ENCODE results near the gene ERCC6.

Gene ERCC6

DNA sequence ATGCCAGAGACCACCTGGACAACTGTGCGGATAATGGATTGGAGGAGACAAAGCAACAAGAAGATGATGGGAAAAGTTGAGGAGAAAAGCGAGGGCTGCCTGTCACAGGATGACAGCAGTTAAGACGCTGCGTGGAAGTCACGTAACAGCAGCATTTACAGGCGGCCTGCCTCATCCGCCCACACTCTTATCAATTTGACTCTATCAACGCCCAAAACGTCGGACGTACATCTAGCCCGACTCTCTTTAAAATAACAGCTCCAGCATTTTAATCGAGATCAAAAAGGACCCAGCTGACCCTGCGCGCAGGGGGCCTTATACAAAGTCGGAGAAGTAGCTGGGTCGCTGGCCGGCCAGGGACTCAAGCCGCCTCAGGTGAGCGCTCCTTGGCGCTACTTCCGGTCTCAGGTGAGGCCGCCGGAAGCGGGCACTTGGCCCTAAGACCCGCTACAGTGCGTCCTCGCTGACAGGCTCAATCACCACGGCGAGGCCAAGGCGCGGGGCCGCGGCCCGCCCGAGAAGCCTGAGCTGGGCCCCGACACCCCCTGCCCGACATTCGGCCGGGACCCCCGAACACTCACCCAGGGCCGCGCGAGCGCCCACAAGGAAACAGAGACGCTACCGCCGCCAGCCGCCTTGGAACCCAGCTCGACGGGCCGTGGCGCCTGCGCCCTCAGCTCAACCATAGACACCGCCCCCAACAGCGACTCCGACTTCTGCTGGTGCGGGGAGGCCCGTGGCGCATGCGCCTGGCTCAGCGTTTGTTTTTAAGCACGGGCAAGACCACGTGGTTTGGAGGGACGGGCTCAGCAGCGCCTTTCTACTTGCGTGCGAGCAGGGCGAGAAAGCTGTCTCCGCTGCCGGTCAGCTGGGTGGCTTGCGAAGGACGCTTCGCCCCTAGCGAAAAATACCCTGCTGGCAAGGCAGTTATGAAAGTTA lies at the start of gene ERCC6:
TSS of gene ERCC6 (minus strand) at position 741 of the 939 bp plus-strand sequence.
- in situ Hi-C loops (cut with MboI; ENCODE audit: low pct_unique_long_range_greater_than_20kb, low sequenced_read_pairs, unreplicated experiment): no loop called here
- TF ChIP-seq, protein P1, sequence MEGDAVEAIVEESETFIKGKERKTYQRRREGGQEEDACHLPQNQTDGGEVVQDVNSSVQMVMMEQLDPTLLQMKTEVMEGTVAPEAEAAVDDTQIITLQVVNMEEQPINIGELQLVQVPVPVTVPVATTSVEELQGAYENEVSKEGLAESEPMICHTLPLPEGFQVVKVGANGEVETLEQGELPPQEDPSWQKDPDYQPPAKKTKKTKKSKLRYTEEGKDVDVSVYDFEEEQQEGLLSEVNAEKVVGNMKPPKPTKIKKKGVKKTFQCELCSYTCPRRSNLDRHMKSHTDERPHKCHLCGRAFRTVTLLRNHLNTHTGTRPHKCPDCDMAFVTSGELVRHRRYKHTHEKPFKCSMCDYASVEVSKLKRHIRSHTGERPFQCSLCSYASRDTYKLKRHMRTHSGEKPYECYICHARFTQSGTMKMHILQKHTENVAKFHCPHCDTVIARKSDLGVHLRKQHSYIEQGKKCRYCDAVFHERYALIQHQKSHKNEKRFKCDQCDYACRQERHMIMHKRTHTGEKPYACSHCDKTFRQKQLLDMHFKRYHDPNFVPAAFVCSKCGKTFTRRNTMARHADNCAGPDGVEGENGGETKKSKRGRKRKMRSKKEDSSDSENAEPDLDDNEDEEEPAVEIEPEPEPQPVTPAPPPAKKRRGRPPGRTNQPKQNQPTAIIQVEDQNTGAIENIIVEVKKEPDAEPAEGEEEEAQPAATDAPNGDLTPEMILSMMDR (IDR thresholded peaks at IDR 0.05; ENCODE audit: extremely low read depth, insufficient read depth, missing control alignments): no peak
- peak; percentile 98 for DNase-seq (ENCODE audit: low spot score)

- TF ChIP-seq, protein P1 (IDR thresholded peaks at IDR 0.05; ENCODE audit: extremely low read depth, insufficient read depth, missing control alignments): no peak
- DNase-seq (ENCODE audit: low spot score): no peak
- in situ Hi-C loops (cut with MboI; ENCODE audit: low pct_unique_long_range_greater_than_20kb, low sequenced_read_pairs, unreplicated experiment): loop anchor here (25.0 kb wide), 1 partner anchor 649 kb away; no protein-coding TSS in a partner anchor
Observed at GRCh38 chr10:49587981-49588380, 49.1 kb upstream of the ERCC6 start.

- in situ Hi-C loops (cut with MboI; ENCODE audit: low pct_unique_long_range_greater_than_20kb, low sequenced_read_pairs, unreplicated experiment): loop anchor here (25.0 kb wide), 1 partner anchor 652 kb away; no protein-coding TSS in a partner anchor
- TF ChIP-seq, protein P1 (IDR thresholded peaks at IDR 0.05; ENCODE audit: extremely low read depth, insufficient read depth, missing control alignments): no peak
- DNase-seq (ENCODE audit: low spot score): no peak
Observed at GRCh38 chr10:49585387-49585786, 46.5 kb upstream of the ERCC6 start.

DNA sequence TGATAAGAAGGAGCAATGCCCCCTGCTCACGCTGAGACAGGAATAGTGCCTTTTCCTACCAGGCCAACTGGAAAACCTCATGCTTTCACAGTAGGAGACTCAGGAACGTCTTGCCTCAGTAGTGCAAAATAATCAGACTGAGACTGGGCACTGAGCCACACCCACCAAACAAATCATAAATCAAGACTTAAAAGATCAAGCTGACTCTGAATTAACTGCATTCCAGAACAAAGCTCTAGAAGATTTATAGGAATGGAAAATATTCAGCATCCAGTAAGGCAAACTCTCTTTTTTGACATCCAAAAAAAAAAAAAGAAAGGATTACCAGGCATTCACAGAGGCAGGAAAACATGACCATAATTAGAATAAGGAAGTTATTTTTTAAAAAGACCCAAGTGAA lies 40.7 kb upstream of the ERCC6 start:
- TF ChIP-seq, protein P1 (IDR thresholded peaks at IDR 0.05; ENCODE audit: extremely low read depth, insufficient read depth, missing control alignments): no peak
- in situ Hi-C loops (cut with MboI; ENCODE audit: low pct_unique_long_range_greater_than_20kb, low sequenced_read_pairs, unreplicated experiment): loop anchor here (25.0 kb wide), 1 partner anchor 658 kb away; no protein-coding TSS in a partner anchor

GRCh38 chr10:49578392-49578791 lies 39.5 kb upstream of the ERCC6 start:
- TF ChIP-seq, protein P1 (IDR thresholded peaks at IDR 0.05; ENCODE audit: extremely low read depth, insufficient read depth, missing control alignments): no peak
- no peak for DNase-seq (ENCODE audit: low spot score)
- in situ Hi-C loops (cut with MboI; ENCODE audit: low pct_unique_long_range_greater_than_20kb, low sequenced_read_pairs, unreplicated experiment): loop anchor here (25.0 kb wide), 1 partner anchor 659 kb away; no protein-coding TSS in a partner anchor

More for the DNA sequence above, 40.7 kb upstream of the ERCC6 start:
- no peak for DNase-seq (ENCODE audit: low spot score)

- TF ChIP-seq, protein P1 (IDR thresholded peaks at IDR 0.05; ENCODE audit: extremely low read depth, insufficient read depth, missing control alignments): no peak
- in situ Hi-C loops (cut with MboI; ENCODE audit: low pct_unique_long_range_greater_than_20kb, low sequenced_read_pairs, unreplicated experiment): loop anchor here (25.0 kb wide), 1 partner anchor 660 kb away; no protein-coding TSS in a partner anchor
- no peak for DNase-seq (ENCODE audit: low spot score)
Observed at GRCh38 chr10:49577182-49577925, 38.4 kb upstream of the ERCC6 start.
